Endothelial cell of umbilical vein (primary cell): ENCODE data around the gene LRRC74B.

Experiments
- CTCF ChIP-seq, 2 donors: IDR thresholded peaks; 1 replicate in 1 of 2; 2 replicates in 1 of 2; pipeline ENCODE4 v1.5.1; 2011; ENCODE audit warnings: low read length in 2 of 2, mild to moderate bottlenecking in 2 of 2, moderate library complexity in 2 of 2, control low read depth in 1 of 2, inconsistent platforms in 1 of 2, low read depth in 1 of 2; ENCODE audit not compliant: insufficient read depth in 1 of 2; ENCODE audit errors: extremely low read depth in 1 of 2
- MYC ChIP-seq: IDR thresholded peaks from one replicate; pipeline ENCODE4 v1.6.1; 2011; ENCODE audit warnings: mild to moderate bottlenecking, low read depth, low read length
- POLR2A ChIP-seq: IDR thresholded peaks from 2 replicates; pipeline ENCODE4 v1.6.1; 2012; ENCODE audit warnings: low read depth, mild to moderate bottlenecking, control low read depth, low read length
- POLR2AphosphoS5 ChIP-seq: IDR thresholded peaks from 2 replicates; pipeline ENCODE4 v1.6.1; 2012; ENCODE audit warnings: low read depth, mild to moderate bottlenecking, control low read depth, low read length, moderate library complexity; ENCODE audit not compliant: insufficient read depth

GRCh38 chr22:21069375-21069774, 23.6 kb downstream of the LRRC74B start:
- no peak for TF ChIP-seq CTCF (IDR thresholded peaks at IDR 0.05; ENCODE audit: extremely low read depth in 1 of 2, insufficient read depth in 1 of 2, low read depth in 1 of 2, low read length in 2 of 2)
- TF ChIP-seq POLR2A, result no peak
- TF ChIP-seq MYC, result no peak
- TF ChIP-seq POLR2AphosphoS5, result no peak
